Immature natural killer cell (primary cell): ENCODE results near the gene OR2AJ1. TPM values are rescaled to one million over a fixed set of nuclear protein-coding genes. Genes with fewer than 3 reads are reported as not detected.

Experiments used
- polyA plus RNA-seq, 3 donors: library from polyadenylated mRNA; unstranded; fragments of 300-500 nt; fragmentation: Illumina TruSeq; gene quantifications; one replicate each; pipeline ENCODE4 v1.2.3, GENCODE V29; 2021

Gene OR2AJ1
- polyA plus RNA-seq, 3 donors from 2014 or later: not detected

Other genes with a start within 250 kb of the OR2AJ1 start
- gene OR13G1, start 245.2 kb upstream of the OR2AJ1 start, polyA plus RNA-seq: not detected
- not detected for gene OR6F1, start 208.2 kb upstream of the OR2AJ1 start, polyA plus RNA-seq
- gene OR14K1, start 186.3 kb upstream of the OR2AJ1 start, polyA plus RNA-seq: not detected
- not detected for gene OR14A2, start 176.7 kb upstream of the OR2AJ1 start, polyA plus RNA-seq
- not detected for gene OR1C1, start 164.3 kb upstream of the OR2AJ1 start, polyA plus RNA-seq
- gene OR14A16, start 100.8 kb upstream of the OR2AJ1 start, polyA plus RNA-seq: not detected
- not detected for gene OR11L1, start 83.0 kb upstream of the OR2AJ1 start, polyA plus RNA-seq
- 1 to 10 TPM; 1.1 to 2.3 (median 1.5) TPM for gene TRIM58, start 67.7 kb upstream of the OR2AJ1 start, polyA plus RNA-seq
- under 1 TPM in 2 of 3 donors, not detected in 1; 0.55 to 0.82 TPM for gene OR2W3, start 29.3 kb upstream of the OR2AJ1 start, polyA plus RNA-seq
- not detected for gene OR2T8, start 4.6 kb upstream of the OR2AJ1 start, polyA plus RNA-seq
- gene OR2L8, start 24.0 kb downstream of the OR2AJ1 start, polyA plus RNA-seq: not detected
- not detected for gene OR2AK2, start 40.3 kb downstream of the OR2AJ1 start, polyA plus RNA-seq
- gene OR2L5, start 88.8 kb downstream of the OR2AJ1 start, polyA plus RNA-seq: not detected
- gene OR2L2, start 105.2 kb downstream of the OR2AJ1 start, polyA plus RNA-seq: under 1 TPM in 1 of 3 donors, not detected in 2; 0.36 TPM
- gene OR2L3, start 121.9 kb downstream of the OR2AJ1 start, polyA plus RNA-seq: not detected
- gene OR2L13, start 170.3 kb downstream of the OR2AJ1 start, polyA plus RNA-seq: not detected
- gene OR2M5, start 220.3 kb downstream of the OR2AJ1 start, polyA plus RNA-seq: not detected
- not detected for gene OR2M2, start 249.9 kb downstream of the OR2AJ1 start, polyA plus RNA-seq